ENCODE data around the gene BCL3. TPM values are rescaled to one million over a fixed set of nuclear protein-coding genes. Genes with fewer than 3 reads are reported as not detected.

The BCL3 gene
- total RNA-seq, 4 donors from 2014 or later: 43.8 to 181 (median 69.5) TPM

- no peaks in the 10 kb centered on the region for H3K9me3 ChIP-seq
- peaks cover 3% of the 10 kb centered on the region for H3K27me3 ChIP-seq
- in situ Hi-C loops (cut with MboI; ENCODE audit: low pct_ligation_motif_present in 1 of 4, low pct_unique_long_range_greater_than_20kb in 1 of 4, low sequenced_read_pairs in 3 of 4) (no loop called here), intact Hi-C loops (cut with DNase I; ENCODE audit: low total_unique reads) (no loop called here)
- DNase-seq: peak; percentile 72
- WGBS, 2 donors (ENCODE audit: low coverage in 1 of 2): 55% methylated on average over 5 of the region's 5 CpGs; no CpG with 5 or more reads in 1 of the 2 donors
- H3K4me1 ChIP-seq: peaks cover 15 to 26% (median 22%) of the 10 kb centered on the region in 4 donors
- H3K27ac ChIP-seq: peak overlapping the region in 2 of 4 donors; percentile 35 to 44
- TF ChIP-seq POLR2AphosphoS5 (IDR thresholded peaks at IDR 0.05) (peak in 1 of 3 donors; percentile 17), POLR2A (IDR thresholded peaks at IDR 0.05) (no peak)
- no peak overlapping the region for H3K4me3 ChIP-seq
- H3K36me3 ChIP-seq: no peaks in the 10 kb centered on the region
These were observed 58.7 kb downstream of the BCL3 start for GRCh38 chr19:44807162-44807561.

- 23 to 30% methylated on average over 2 to 13 of the region's 14 CpGs for WGBS, 2 donors (ENCODE audit: low coverage in 1 of 2)
- Histone ChIP-seq H3K9me3 (no peaks in the 10 kb centered on the region), H3K27ac (peak overlapping the region in 3 of 4 donors; percentile 44 to 64 (median 56)), H3K27me3 (peaks cover 3% of the 10 kb centered on the region), H3K4me3 (no peak overlapping the region), H3K4me1 (peaks cover 15 to 26% (median 22%) of the 10 kb centered on the region in 4 donors), H3K36me3 (no peaks in the 10 kb centered on the region)
- in situ Hi-C loops (cut with MboI; ENCODE audit: low pct_ligation_motif_present in 1 of 4, low pct_unique_long_range_greater_than_20kb in 1 of 4, low sequenced_read_pairs in 3 of 4) (no loop called here), intact Hi-C loops (cut with DNase I; ENCODE audit: low total_unique reads) (no loop called here)
- no peak for TF ChIP-seq POLR2AphosphoS5 (IDR thresholded peaks at IDR 0.05)
- TF ChIP-seq, protein P1, sequence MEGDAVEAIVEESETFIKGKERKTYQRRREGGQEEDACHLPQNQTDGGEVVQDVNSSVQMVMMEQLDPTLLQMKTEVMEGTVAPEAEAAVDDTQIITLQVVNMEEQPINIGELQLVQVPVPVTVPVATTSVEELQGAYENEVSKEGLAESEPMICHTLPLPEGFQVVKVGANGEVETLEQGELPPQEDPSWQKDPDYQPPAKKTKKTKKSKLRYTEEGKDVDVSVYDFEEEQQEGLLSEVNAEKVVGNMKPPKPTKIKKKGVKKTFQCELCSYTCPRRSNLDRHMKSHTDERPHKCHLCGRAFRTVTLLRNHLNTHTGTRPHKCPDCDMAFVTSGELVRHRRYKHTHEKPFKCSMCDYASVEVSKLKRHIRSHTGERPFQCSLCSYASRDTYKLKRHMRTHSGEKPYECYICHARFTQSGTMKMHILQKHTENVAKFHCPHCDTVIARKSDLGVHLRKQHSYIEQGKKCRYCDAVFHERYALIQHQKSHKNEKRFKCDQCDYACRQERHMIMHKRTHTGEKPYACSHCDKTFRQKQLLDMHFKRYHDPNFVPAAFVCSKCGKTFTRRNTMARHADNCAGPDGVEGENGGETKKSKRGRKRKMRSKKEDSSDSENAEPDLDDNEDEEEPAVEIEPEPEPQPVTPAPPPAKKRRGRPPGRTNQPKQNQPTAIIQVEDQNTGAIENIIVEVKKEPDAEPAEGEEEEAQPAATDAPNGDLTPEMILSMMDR (IDR thresholded peaks at IDR 0.05): peak in 1 of 5 experiments; percentile 18
- peak; percentile 40 for DNase-seq
These were observed 59.3 kb downstream of the BCL3 start for GRCh38 chr19:44807652-44808462.

GRCh38 chr19:44808463-44809371, 60.2 kb downstream of the BCL3 start, which contains the start of gene BCAM:
Gene BCAM (plus strand): TSS chr19:44809103. CDS start chr19:44809125, 22 bp downstream.
- H3K27me3 ChIP-seq: peaks cover 3% of the 10 kb centered on the region
- TF ChIP-seq EP300 (IDR thresholded peaks at IDR 0.05; ENCODE audit: low read depth): no peak
- TF ChIP-seq POLR2AphosphoS5 (IDR thresholded peaks at IDR 0.05): peak in 2 of 3 donors; percentile 12 to 37
- in situ Hi-C loops (cut with MboI; ENCODE audit: low pct_ligation_motif_present in 1 of 4, low pct_unique_long_range_greater_than_20kb in 1 of 4, low sequenced_read_pairs in 3 of 4): no loop called here
- intact Hi-C loops (cut with DNase I; ENCODE audit: low total_unique reads): no loop called here
- no peaks in the 10 kb centered on the region for H3K36me3 ChIP-seq
- H3K27ac ChIP-seq: peak within 1 kb of the TSS; percentile 39 to 64 (median 50)
- peaks cover 15 to 26% (median 22%) of the 10 kb centered on the region in 4 donors for H3K4me1 ChIP-seq
- DNase-seq: peak; percentile 70
- peak within 1 kb of the TSS; percentile 17 to 58 (median 39) for H3K4me3 ChIP-seq
- 3% methylated on average over 42 of the region's 59 CpGs; no CpG with 5 or more reads in 1 of the 2 donors for WGBS, 2 donors (ENCODE audit: low coverage in 1 of 2)
- H3K9me3 ChIP-seq: no peaks in the 10 kb centered on the region

Small RNA genes lying within 50 kb of the gene (small RNA-seq; reads per million reads assigned to genes)
- gene RF00156 (0 reads per million in 4 donors), gene RF00285 (0 reads per million in 4 donors)

Other genes with a start within 250 kb of the BCL3 start
- gene ZNF180, start 248.2 kb upstream of the BCL3 start, total RNA-seq: 10 to 100 TPM in 1 of 4 donors, 1 to 10 TPM in 3; 6.4 to 59.7 (median 8.4) TPM
- under 1 TPM in 2 of 4 donors, not detected in 2; 0.48 to 0.68 TPM for gene CEACAM20, start 219.0 kb upstream of the BCL3 start, total RNA-seq
- gene IGSF23, start 135.1 kb upstream of the BCL3 start, total RNA-seq: not detected
- gene PVR, start 104.8 kb upstream of the BCL3 start, total RNA-seq: 10 to 100 TPM; 26.2 to 49.0 (median 33.3) TPM
- gene CEACAM19, start 77.2 kb upstream of the BCL3 start, total RNA-seq: 10 to 100 TPM in 2 of 4 donors, 1 to 10 TPM in 2; 3.8 to 19.1 (median 9.9) TPM
- not detected for gene CEACAM16, start 49.6 kb upstream of the BCL3 start, total RNA-seq
- 100 to 1,000 TPM in 3 of 4 donors, 10 to 100 TPM in 1; 96.1 to 210 (median 145) TPM for gene CBLC, start 29.2 kb downstream of the BCL3 start, total RNA-seq
- gene BCAM, start 60.4 kb downstream of the BCL3 start, total RNA-seq: 10 to 100 TPM in 3 of 4 donors, 1 to 10 TPM in 1; 7.9 to 95.1 (median 23.1) TPM
- gene NECTIN2, start 97.6 kb downstream of the BCL3 start, total RNA-seq: 100 to 1,000 TPM in 3 of 4 donors, 10 to 100 TPM in 1; 93.7 to 147 (median 125) TPM
- gene TOMM40, start 142.5 kb downstream of the BCL3 start, total RNA-seq: 100 to 1,000 TPM in 1 of 4 donors, 10 to 100 TPM in 3; 36.0 to 101 (median 53.8) TPM
- gene APOE, start 157.1 kb downstream of the BCL3 start, total RNA-seq: 100 to 1,000 TPM in 2 of 4 donors, 10 to 100 TPM in 2; 72.2 to 214 (median 132) TPM
- gene APOC1, start 165.9 kb downstream of the BCL3 start, total RNA-seq: 10 to 100 TPM in 3 of 4 donors, not detected in 1; 10.8 to 48.4 (median 34.8) TPM
- gene APOC4, start 193.5 kb downstream of the BCL3 start, total RNA-seq: not detected
- under 1 TPM in 1 of 4 donors, not detected in 3; 0.68 TPM for gene APOC2, start 197.3 kb downstream of the BCL3 start, total RNA-seq
- 10 to 100 TPM; 65.3 to 94.6 (median 79.8) TPM for gene CLPTM1, start 206.7 kb downstream of the BCL3 start, total RNA-seq

Measured in transverse colon (tissue), 4 donors.